NCI-H2171 (cell line): ENCODE data around the gene DAD1.
A peak's percentile ranks its signal among the peaks of the same experiment; 100 is the strongest.
"Not testable (repeated sequence)": the region's sequence is repeated elsewhere in the genome, so short reads cannot be mapped to it uniquely, and the experiment has no call there.

Experiments used
- DNase-seq: peaks from one replicate; lab custom pipeline; 2025; lab: John Stamatoyannopoulos, UW

Gene DAD1

DNA sequence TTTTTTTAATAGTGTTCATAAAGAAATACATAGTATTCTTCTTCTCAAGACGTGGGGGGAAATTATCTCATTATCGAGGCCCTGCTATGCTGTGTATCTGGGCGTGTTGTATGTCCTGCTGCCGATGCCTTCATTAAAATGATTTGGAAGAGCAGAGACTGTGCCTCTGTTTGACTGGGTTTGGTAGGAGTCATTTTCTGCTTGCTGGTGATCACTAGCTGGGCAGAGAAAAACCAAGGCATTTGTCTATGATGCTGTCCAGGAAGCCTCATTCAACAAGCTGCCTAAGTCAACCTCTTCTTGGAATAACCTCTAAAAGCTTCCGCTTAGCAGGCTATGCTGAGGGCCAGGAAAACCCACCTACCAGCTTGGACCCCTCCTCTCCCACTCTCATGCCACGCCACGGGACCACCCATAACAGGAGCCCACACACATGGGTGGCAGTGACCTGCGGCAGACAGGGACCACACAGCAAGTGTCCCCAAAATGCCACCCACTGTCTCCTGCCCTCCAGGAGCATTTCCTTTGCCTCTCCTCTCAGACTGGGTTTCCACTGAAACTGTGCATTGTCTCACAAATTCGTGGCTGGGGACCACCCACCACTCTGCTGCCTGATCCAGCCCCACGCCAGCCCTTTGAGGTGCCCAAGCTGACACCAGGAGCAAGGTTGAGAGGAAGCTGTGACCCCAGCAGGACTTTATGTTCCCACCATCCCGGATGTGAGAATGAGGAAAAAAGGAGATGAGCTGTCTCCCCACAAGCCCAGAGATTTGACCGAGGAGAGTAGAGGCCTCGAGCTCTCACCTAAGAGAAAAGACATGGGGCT lies 36.8 kb downstream of the DAD1 start:
- DNase-seq, result no peak

DNA sequence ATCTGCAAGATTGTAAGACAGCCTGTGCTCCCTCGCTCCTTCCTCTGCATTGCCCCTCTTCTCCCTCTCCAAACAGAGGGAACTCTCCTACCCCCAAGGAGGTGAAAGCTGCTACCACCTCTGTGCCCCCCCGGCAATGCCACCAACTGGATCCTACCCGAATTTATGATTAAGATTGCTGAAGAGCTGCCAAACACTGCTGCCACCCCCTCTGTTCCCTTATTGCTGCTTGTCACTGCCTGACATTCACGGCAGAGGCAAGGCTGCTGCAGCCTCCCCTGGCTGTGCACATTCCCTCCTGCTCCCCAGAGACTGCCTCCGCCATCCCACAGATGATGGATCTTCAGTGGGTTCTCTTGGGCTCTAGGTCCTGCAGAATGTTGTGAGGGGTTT lies 37.4 kb downstream of the DAD1 start:
- DNase-seq, result no peak

DNA sequence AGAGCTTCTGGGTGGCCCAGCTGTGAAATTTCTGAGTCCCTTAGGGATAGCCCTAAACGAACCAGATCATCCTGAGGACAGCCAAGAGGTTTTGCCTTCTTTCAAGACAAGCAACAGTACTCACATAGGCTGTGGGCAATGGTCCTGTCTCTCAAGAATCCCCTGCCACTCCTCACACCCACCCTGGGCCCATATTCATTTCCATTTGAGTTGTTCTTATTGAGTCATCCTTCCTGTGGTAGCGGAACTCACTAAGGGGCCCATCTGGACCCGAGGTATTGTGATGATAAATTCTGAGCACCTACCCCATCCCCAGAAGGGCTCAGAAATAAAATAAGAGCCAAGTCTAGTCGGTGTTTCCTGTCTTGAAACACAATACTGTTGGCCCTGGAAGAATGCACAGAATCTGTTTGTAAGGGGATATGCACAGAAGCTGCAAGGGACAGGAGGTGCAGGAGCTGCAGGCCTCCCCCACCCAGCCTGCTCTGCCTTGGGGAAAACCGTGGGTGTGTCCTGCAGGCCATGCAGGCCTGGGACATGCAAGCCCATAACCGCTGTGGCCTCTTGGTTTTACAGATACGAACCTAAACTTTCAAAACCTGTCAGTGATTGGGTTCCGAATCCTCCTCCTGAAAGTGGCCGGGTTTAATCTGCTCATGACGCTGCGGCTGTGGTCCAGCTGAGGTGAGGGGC lies 38.9 kb downstream of the DAD1 start:
- peak; percentile 56 for DNase-seq

DNA sequence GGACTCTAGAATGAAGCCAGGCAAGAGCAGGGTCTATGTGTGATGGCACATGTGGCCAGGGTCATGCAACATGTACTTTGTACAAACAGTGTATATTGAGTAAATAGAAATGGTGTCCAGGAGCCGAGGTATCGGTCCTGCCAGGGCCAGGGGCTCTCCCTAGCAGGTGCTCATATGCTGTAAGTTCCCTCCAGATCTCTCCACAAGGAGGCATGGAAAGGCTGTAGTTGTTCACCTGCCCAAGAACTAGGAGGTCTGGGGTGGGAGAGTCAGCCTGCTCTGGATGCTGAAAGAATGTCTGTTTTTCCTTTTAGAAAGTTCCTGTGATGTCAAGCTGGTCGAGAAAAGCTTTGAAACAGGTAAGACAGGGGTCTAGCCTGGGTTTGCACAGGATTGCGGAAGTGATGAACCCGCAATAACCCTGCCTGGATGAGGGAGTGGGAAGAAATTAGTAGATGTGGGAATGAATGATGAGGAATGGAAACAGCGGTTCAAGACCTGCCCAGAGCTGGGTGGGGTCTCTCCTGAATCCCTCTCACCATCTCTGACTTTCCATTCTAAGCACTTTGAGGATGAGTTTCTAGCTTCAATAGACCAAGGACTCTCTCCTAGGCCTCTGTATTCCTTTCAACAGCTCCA lies 39.6 kb downstream of the DAD1 start:
- no peak for DNase-seq

DNA sequence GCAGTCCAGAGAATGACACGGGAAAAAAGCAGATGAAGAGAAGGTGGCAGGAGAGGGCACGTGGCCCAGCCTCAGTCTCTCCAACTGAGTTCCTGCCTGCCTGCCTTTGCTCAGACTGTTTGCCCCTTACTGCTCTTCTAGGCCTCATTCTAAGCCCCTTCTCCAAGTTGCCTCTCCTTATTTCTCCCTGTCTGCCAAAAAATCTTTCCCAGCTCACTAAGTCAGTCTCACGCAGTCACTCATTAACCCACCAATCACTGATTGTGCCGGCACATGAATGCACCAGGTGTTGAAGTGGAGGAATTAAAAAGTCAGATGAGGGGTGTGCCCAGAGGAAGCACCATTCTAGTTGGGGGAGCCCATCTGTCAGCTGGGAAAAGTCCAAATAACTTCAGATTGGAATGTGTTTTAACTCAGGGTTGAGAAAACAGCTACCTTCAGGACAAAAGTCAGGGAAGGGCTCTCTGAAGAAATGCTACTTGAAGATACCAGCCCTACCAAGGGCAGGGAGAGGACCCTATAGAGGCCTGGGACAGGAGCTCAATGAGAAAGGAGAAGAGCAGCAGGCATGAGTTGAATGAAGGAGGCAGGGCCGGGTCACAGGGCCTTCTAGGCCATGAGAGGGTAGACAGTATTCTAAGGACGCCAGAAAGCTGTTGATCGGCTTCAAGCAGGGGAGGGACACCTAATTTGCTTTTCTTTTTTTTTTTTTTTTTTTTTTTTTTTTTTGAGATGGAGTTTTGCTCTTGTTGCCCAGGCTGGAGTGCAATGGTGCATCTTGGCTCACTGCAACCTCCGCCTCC lies 40.9 kb downstream of the DAD1 start:
- DNase-seq, result peak; percentile 10

DNA sequence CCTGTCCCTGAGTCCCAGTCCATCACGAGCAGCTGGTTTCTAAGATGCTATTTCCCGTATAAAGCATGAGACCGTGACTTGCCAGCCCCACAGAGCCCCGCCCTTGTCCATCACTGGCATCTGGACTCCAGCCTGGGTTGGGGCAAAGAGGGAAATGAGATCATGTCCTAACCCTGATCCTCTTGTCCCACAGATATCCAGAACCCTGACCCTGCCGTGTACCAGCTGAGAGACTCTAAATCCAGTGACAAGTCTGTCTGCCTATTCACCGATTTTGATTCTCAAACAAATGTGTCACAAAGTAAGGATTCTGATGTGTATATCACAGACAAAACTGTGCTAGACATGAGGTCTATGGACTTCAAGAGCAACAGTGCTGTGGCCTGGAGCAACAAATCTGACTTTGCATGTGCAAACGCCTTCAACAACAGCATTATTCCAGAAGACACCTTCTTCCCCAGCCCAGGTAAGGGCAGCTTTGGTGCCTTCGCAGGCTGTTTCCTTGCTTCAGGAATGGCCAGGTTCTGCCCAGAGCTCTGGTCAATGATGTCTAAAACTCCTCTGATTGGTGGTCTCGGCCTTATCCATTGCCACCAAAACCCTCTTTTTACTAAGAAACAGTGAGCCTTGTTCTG lies 41.6 kb downstream of the DAD1 start:
- no peak for DNase-seq

DNA sequence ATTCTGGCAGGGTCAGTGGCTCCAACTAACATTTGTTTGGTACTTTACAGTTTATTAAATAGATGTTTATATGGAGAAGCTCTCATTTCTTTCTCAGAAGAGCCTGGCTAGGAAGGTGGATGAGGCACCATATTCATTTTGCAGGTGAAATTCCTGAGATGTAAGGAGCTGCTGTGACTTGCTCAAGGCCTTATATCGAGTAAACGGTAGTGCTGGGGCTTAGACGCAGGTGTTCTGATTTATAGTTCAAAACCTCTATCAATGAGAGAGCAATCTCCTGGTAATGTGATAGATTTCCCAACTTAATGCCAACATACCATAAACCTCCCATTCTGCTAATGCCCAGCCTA lies 42.3 kb downstream of the DAD1 start:
- no peak for DNase-seq

DNA sequence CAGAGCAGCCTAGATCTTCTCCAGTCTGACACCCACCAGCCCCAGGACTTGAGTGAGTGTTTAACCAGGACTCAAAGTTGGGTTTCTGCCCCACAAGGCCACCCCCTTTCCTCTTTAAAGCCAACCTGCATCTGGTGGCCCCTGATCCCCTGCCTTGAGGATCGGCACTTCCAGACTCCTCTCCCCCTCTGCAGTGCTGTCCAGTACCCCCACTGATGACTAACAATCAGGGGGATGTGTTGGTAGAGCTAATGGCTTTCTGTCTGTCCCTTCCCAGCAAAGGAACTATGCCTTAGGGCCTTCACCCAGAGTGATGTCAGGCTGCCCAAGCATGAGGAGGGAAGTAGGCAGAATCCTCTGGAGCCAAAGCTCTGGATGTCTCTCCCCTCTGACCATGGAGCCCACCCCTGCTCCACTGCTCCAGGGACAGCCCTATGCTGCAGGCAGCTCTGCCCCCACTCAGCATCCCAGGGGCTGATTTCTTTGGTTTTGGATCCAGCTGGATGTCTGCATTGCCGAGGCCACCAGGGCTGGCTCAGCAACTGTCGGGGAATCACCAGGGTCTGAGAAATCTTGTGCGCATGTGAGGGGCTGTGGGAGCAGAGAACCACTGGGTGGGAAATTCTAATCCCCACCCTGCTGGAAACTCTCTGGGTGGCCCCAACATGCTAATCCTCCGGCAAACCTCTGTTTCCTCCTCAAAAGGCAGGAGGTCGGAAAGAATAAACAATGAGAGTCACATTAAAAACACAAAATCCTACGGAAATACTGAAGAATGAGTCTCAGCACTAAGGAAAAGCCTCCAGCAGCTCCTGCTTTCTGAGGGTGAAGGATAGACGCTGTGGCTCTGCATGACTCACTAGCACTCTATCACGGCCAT lies 42.9 kb downstream of the DAD1 start:
- DNase-seq, result no peak

DNA sequence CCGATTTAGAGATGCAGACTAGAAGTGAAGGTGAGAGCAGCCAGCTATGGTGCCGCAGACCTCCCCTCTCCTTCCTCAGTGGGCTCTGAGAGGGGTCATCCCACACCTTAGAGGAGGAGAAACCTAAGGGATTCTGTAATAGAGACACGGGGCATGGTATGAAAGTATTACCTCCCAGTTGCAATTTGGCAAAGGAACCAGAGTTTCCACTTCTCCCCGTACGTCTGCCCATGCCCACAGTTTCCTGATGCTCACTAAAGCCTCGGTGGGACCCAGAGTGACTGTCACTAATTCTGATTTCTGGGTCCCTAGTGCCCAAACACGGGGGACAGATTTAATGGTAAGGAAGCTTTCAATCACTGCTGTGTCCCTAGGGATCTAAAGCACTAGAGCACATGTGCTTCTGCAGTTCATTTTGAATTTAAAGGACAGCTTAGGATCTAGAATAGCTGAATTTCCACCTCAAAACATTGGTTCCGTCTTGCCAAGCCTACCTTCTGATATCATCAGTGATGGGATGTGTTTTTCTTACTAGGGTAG lies 44.1 kb downstream of the DAD1 start:
- no peak for DNase-seq

DNA sequence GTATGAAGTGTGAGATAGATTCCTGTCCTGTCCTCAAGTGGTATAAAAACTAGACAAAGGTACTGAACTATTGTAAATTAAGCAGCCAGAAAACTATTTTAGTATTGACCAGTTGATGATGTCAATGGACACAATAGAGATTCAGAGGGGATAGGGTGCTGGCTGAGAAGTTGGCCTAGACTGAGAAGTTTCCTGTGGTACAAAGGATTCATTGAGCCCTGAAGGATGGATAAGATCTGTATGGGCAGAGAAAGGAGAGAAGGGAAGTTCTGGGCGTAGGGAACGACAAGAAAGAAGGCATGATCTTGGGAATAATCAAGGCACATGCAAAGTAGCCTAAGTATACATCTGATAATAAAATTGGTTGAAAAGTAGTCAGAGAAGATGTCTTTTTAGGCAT lies 44.6 kb downstream of the DAD1 start:
- no peak for DNase-seq

DNA sequence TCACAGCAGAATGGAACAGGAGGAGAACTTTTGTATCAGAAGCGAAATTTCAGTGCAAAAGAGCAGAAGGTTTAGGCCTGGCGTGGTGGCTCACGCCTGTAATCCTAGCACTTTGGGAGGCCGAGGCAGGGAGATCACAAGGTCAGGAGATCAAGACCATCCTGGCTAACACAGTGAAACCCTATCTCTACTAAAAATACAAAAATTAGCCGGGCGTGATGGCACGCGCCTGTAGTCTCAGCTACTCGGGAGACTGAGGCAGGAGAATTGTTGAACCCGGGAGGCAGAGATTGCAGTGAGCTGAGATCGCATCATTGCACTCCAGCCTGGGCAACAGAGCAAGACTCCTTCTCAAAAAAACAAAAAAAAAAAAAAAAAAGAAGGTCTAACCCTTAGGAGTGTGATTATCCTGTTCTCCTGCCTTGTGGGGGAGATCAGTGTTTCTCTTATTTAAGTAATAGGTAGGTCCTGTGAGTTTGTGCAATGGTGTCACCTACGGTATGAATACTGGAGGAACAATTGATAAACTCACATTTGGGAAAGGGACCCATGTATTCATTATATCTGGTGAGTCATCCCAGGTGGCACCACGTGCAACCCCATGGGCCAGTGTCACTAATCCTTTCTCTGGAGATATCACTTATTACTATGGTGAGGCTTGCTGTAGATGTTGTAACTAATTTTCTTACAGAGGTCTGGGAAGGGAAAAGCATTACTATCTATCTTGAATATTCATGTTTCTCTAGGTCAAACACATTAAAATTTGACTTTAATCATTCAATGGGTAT lies 45.3 kb downstream of the DAD1 start:
- DNase-seq, result not testable (repeated sequence)

DNA sequence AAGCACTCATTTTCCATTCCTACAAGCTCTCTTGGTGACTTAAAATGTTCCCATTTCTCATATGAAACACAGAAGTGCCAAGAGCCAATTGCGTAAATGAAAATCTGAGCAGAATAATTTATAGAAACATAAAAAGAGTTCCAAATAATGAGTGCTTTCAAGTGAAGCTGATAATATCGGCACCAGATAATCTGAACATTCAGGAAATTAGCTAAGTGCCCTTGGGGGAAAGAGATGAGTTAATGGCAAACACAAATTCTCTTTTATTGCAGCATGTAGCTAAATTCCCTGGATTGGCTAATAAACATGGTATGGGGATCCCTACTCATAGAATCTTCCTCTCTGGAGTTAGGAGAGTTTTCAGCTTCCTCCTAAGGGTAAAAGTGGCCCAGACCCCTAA lies 46.7 kb downstream of the DAD1 start:
- DNase-seq, result no peak

DNA sequence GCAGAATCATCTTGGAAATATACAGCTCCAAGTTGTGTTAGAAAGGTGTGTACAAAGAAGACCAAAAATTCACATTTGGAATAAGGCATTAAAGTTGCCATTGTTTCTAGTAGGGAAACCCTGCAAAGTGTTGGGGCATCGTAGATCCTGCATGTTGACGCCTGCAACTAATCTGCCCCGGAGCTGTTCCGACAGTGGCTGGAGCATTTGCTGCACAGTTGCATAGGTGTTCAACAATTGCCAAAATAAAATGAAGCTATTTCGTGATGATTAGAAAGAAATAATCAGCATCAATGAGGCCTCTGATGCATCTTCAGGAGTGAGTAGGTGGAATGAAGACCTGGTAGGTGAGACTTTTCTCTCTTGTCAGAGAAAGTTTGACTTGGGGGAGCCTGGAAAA lies 47.3 kb downstream of the DAD1 start:
- DNase-seq, result no peak

DNA sequence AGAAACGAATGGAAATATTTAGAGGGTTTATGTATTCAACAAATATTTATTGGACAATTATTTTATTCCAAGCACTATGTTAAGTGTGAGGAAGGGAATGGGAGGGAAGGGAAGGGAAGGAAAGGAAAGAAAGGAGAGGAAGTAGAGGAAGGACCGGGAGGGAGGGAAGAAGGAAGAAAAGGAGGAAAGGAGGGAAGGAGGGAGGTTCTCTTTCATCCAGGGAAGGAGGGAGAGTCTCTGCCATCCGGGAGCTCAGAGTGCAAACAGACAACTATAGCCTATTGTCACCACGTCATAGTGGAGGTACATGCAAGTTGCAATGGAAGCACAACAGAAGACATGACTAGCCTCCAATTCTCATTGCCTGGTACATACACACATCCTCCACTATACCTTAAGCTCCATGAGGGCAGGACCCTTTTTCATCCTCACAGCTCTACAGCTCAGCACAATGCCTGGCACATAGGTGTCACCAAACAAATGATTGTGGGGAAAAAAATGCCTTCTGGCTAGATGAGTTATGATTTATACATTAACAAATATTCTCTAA lies 48.1 kb downstream of the DAD1 start:
- no peak for DNase-seq

DNA sequence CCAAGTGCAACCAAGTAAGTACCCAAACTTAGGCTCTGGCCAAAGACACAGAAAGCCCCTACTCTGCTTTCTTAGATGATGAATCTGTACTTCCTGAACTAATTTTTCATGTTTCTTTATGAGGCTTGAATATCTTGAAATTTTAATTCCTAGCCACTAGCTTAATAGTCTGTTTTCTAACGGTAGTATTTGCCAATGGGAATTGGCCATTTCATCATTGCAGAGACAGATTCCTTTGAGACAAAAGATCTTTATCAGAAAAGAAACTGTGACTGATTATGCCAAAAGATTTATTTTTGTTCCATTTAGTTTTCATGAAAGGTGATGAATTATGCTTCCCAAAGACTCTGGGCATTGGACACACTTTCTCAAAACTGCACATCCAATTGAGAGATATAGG lies 48.7 kb downstream of the DAD1 start:
- DNase-seq, result no peak

DNA sequence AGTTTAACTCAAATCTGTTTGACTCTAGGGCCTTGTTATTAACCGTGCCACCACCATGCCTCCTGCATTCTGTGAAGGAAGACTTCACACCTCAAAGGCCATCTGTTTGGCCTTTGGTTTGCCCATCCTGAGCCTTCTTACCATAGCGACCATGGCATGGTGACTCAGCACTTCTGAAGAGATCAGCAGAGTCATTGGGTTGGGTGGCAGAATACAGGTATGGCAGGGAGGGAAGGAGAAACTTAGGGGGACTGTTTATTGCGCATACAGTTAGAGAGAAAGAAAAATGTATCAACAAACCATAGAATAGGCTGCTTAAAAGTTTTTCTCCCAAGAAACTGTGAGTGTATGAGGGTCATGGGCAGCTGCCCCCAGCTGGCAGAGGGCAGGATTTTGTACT lies 49.2 kb downstream of the DAD1 start:
- no peak for DNase-seq

DNA sequence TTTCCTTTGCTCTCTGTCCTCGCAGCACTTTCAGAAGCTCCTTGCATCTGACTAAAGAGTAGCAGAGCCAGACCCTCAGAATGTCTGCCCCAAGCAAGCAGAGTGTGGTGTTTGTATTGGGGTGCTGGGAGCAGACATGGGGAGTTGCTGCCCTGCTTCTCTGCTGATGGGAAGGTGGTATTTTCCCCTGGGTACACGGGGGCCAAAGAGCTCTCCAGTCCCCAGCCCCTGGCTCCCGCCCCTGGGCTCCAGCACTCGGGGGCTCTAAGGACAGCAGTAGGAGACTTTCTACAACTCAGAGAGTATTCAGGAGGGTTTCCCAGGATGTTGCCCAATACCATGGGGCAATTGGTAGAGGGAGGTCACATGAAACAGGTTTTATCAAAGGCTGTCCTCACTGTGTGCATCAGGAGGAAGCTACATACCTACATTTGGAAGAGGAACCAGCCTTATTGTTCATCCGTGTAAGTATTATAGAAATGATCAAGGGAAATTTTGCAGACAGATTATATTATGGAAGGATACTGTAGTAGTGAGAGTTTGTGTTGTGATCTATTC lies 50.3 kb downstream of the DAD1 start:
- DNase-seq, result no peak

DNA sequence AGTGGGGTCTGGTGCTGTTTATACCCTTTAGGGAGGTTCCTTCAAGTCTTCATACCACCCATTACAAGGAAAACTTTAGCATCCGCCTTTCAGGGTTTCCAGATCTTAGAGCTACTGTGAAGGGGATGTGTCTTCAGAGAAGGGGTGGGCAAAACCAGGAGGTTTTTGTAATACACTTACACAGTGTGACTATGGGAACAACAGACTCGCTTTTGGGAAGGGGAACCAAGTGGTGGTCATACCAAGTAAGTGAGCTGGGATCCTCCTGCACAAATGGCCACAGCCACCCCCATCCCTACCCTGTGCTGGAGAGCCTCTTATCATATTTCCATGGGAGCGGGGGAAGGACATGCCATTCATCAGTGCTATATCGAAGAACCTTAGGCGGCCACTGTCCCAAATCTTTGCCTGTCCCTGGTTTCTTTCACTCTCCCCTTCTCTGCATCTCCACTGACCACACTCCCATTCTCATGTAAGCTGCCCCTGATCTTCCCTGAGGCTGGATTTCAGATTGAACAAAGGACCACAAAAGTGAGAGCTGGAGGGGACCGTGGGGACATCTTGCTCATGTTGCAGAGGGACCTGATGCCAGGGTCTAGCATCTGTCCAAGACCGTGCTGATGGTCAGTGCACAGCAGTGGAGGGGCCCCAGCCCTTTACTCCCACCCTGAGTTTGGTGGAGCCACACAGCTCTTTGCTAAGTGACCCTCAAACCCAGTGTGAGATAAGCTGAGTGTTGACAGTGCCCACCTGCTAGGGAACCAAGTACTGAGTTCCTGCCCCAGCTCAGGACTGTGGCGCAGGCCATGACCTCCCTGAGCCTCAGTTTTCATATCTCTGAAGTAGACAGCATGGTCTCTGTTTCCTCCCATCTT lies 51.4 kb downstream of the DAD1 start:
- DNase-seq, result no peak
